Measurements from ENCODE around the gene ALG6.
"Not testable (repeated sequence)": the region's sequence is repeated elsewhere in the genome, so short reads cannot be mapped to it uniquely, and the experiment has no call there.

ALG6 gene

GRCh38 chr1:63418101-63418500 lies 50.7 kb downstream of the ALG6 start:
- DNase-seq, result no peak

- not testable (repeated sequence) for DNase-seq
Measured at GRCh38 chr1:63420746-63421145, 53.3 kb downstream of the ALG6 start.

- no peak for DNase-seq
Measured at GRCh38 chr1:63423649-63424048, 56.2 kb downstream of the ALG6 start.

DNA sequence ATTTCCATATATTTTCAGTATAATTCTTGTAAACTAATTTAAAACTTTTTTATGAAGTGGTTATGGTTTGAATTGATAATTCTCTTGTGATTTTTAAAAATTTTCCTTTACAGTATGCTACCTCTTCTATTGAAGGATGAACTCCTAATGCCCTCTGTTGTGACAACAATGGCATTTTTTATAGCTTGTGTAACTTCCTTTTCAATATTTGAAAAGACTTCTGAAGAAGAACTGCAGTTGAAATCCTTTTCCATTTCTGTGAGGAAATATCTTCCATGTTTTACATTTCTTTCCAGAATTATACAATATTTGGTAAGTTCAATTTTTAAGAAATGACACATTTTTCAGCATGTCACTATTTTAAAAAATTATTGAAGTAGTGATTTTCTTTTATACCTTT lies 61.4 kb downstream of the ALG6 start:
- DNase-seq, result no peak

GRCh38 chr1:63429281-63429680 lies 61.9 kb downstream of the ALG6 start:
- no peak for DNase-seq

GRCh38 chr1:63435161-63435560 lies 67.7 kb downstream of the ALG6 start:
- DNase-seq, result no peak

DNA sequence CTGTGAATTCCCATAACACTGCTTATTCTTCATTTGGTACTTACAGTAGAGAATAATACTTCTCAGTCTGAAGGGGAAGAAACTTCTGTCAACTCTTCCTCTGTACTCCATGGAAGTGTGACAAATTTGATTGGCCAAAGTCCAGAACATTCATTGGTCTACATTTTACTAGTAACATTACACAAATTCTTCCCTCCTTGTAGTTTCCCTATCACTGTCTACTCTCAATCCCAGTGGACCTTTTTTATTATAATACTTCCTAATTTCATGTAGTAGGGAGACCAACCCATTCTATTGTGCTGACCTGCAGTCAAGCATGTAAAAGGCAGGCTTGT lies 74.7 kb downstream of the ALG6 start:
- DNase-seq, result no peak

GRCh38 chr1:63448731-63449246 lies 81.4 kb downstream of the ALG6 start:
- no peak for DNase-seq

DNA sequence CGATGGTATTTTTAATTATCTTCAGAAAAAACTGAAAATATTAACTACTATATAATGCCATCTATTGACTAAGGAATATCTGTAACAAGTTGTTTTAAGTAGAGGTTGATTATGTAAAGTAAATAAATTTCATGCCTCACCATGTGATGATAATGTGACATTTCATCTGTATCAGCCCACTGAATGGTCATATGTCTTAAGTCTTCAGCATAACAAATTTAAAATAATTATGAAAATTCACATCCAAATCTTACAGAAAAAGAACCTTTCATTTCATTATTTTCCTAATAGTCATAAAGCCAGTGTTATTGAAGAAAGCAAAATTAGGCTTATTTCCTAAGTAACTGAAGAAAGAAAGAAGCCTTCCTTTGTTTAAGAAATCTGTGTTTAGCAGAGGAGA lies 83.0 kb downstream of the ALG6 start:
- DNase-seq, result no peak

DNA sequence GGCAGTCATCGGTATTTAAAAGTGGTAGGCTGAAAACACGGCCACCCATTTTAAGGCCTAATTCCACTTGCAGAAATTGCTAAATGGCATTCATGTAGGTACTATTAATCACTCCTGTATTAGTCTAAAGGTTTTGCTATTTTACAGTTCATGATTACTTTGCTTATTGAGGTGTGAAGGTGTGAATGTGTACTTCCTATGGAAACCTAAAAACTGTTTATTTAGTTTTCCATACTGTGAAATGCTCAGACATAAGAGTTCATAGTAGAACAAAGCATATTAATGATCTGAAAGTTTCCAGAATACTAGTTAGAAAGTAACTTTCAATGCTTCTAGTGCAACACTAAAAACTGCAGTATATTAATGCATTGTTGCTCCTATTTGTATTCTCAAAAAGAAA lies 85.8 kb downstream of the ALG6 start:
- DNase-seq, result no peak

DNA sequence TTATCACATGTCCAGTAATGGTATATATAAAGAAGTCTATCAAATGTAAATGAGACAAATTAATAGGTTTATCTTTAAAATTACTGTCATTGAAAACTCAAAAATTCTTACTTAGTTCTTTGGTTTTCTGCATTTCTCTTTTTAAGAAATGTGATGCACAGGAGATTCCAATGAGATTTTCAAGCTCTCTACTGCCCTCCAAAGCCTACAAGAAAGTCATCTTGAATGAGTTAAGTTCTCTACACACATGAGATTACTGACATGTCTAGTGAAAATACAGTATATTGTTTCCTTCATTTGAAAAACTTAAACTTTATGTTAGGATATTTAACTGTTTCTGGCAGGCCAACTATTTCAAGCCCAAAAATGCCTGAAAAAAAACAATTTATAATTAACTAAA lies 86.8 kb downstream of the ALG6 start:
- DNase-seq, result peak; percentile 8

GRCh38 chr1:63458750-63459149 lies 91.3 kb downstream of the ALG6 start:
- no peak for DNase-seq

GRCh38 chr1:63461661-63462230 lies 94.3 kb downstream of the ALG6 start:
- DNase-seq, result no peak

GRCh38 chr1:63463248-63463647 lies 95.8 kb downstream of the ALG6 start:
- DNase-seq, result peak; percentile 81

DNA sequence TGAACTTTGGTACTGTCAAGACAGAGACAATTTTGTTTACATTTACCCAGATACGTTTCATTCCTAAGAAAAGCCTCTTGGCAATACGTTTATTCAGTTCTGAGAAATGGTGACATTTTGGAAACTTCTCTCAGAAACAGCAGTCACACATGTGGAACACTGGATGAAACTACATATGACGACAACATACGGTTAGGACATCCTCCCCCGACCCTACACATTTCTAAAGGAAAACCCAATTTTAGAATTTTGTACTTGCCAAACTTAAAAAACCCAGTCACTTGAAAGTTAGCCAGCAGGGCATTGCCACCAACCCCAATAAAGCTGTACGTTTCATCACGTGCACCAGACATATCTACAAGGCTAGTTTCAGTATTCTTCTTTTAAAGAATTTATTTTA lies 98.8 kb downstream of the ALG6 start:
- no peak for DNase-seq

DNA sequence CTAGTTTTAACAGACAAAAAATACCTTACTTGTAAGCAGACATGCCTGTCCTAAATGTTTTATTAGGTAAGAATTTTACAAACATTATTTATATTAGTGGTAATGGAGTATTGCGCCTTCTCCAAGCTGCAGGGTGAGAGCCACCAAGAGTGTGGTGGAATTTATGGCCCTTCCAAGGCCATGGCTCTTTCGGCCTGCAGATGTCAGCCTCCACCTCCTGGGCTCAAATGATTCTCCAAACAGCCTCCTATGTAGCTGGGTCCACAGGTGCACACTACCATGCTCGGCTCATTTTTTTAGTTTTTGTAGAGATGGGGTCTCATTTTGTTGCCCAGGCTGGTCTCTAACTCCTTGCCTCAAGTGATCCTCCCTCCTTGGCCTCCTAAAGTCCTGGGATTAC lies 99.3 kb downstream of the ALG6 start:
- DNase-seq, result no peak

GRCh38 chr1:63468683-63469082 lies 101.3 kb downstream of the ALG6 start:
- not testable (repeated sequence) for DNase-seq

DNA sequence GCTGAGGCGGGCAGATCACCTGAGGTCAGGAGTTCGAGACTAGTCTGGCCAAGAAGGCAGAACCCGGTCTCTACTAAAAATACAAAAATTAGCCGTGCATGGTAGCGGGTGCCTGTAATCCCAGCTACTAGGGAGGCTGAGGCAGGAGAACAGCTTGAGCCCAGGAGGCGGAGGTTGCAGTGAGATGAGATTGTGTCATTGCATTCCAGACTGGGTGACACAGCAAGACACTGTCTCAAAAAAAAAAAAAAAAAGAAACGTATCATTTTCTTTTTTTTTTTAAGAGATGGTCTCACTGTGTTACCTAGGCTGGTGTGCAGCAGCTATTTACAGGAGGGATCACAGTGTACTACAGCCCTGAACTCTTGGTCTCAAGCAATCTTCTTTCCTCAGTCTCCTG lies 108.3 kb downstream of the ALG6 start:
- no peak for DNase-seq

DNA sequence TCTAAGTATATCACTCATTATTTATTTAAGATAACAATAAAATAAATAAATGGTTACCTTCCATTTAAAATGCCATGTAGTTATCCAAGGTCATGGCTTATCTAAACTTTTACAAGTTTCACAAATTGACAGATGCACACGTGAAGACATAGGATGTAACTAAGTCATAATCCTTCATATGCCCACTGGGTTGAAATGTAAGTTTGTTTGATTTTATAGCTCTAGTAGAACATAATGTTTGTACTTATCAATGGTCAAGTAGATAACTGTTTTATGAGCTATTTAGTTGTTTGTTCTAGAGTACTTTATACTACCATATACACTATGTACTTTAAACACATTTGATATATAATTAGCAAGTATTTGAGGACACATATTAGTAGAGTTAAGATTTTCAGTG lies 112.6 kb downstream of the ALG6 start:
- no peak for DNase-seq

DNA sequence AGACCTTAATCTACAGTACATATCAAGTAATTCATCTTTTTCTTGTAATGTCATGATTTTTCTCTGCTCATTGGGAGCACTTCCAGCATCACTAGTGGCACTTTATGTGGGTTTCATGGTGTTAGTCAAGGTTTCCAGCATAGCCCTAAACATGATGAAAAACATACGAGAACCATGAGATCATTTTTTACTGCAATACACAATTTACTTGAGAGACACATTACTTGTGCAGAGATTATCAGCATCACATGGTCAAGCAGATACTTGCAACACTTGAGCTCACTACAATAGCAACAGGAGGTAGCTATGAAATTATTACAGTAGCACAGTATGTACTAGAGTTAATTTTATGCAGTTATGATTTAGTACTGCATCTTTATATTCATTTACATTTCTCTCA lies 119.2 kb downstream of the ALG6 start:
- no peak for DNase-seq

DNA sequence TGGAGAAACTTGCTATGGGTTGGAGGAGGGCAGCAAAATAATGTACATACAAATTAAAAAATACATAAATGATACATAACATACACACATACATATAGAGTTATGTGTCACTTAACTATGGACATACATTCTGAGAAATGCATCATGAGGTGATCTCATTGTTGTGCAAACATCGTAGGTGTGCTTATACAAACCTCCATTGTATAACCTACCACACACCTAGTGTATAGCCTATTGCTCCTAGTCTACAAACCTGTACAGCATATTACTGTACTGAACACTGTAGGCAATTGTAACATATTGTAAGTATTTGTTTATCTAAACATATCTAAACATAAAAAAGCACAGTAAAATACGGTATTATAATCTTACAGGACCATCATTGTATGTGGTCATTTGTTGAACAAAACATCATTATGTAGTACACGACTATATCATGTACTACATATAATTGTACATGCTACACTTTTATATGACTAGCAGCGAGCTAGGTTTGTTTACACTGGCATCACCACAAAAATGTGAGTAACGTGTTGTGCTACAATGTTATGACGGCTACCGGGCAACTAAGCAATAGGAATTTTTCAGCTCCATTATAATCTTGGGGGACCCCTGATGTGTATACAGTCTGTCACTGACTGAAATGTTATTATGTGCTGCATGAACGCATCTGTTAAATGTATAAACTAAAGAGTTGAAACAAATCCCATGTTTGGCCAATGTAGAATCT lies 120.1 kb downstream of the ALG6 start:
- DNase-seq, result no peak

Data from MV-4-11 (cell line).